Non-pigmented ciliary epithelial cell (primary cell): ENCODE data around the gene PCNX2.

ENCODE experiments used
- DNase-seq: peaks from one replicate; pipeline ENCODE4 v3.0.0-alpha.2; 2010; ENCODE audit warnings: low read depth

Gene PCNX2

DNA sequence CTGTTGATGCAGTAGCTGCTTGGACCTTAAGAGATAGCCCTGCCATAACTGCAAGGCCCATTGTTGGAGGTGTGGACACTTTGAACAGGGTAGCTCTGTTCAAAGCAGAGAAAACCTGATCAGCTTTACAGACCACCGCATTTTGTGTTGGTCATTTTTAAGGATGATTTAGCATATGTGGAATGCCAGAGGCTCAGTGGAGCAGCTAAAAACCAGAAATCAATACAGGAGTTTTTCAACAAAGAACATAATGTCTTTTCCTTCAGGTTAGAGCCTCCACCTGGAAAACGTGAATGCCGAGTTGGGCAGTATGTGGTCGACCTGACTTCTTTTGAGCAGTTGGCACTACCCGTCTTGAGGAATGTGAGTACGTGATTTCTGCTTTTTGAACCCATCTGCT, 339.4 kb downstream of the PCNX2 start:
- DNase-seq = no peak

DNA sequence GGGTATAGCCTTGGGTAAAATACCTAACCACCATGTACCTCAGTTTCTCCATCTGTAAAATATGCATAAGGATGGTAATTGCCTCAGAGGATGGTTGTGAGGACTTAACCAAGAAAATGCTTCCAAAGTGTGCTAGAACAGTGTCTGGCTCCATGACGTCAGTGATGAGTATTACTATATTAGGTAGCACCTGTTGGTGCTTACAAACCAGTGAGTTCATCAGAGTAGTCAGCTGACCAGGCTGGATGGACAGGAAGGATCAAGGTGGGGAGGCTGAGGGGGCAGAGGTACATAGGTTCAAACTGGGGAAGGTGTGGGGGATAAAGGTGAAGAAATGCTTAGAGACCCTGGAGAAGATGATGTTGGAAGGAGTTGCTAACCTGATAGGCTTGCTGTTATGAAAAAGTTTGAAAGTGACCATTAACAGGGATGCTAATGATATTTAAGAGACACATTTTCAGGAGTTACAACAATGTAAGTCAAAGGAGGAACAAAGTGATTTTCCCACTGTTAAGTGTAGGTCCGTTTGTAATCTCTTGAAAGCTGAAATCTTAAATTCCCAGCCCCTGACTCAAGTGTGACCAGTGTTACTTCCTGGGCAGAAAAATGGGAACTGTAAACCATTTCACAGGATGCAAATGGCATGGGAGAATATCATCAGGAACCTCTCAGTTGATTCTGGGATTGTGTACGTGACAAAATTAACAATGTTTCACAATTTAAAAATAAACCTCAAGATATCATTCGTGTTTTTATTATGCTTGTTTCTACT, 340.7 kb downstream of the PCNX2 start:
- no peak for DNase-seq

DNA sequence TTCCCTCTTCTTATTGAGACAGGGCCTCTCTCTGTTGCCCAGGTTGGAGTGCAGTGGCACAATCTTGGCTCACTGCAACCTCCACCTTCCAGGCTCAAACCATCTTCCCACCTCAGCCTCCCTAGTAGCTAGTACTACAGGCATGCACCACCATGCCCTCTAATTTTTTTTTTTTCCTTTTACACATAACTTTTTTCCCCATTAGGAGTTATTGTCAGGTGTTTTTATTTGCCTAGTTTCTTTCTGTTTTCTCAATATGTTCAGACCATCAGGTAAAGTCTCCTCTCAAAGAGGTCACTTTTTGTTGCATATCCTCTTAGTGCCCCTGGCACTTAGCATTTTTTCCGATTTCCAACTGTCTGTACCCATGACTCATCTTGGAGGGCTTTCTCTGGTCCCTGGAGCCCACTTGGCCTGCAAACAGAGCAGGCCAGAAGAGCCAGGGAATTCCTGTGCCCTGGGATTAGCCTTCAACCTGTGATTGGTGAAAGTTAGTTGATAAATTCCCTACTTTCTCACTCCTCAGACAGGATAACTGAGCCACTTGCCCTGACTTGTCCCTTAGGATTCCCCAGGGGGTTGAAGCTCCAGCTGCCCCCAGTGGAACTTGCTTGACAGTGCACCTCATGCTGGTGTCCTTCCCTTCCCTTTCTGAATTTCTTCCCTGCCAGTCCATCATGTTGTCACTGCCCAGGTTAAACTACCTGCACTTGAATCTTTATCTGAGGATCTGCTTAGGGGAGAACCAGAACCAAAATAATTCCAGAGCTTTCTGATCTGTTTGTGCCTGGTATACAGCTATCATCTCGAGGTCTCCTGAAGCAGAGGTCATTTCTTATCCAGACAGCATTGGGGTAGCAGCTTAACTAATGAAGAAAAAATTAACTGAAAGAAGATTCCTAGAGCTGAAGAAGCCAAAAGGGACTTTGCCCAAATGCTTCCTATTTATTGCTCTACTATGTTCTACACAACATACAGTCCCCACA, 342.7 kb downstream of the PCNX2 start:
- DNase-seq = no peak

DNA sequence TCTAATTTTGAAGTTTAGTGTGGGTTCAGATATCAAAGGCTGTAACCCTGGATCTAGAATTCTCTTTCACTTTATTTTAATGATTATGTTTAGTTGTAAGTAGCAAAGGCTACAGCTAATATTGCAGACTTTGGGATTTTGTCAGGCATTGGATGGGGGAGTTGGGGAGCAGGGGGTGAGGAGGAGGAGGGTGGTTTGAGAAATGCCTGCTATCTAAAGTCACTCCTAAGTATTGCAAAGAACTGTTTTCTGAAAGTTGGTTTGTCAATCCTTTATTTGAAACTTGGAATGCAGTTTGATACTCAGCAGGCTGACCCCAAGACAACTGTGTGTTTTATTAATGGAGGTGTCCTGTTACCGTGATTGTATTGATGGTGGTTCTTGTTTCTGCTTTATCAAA, 343.9 kb downstream of the PCNX2 start:
- no peak for DNase-seq

DNA sequence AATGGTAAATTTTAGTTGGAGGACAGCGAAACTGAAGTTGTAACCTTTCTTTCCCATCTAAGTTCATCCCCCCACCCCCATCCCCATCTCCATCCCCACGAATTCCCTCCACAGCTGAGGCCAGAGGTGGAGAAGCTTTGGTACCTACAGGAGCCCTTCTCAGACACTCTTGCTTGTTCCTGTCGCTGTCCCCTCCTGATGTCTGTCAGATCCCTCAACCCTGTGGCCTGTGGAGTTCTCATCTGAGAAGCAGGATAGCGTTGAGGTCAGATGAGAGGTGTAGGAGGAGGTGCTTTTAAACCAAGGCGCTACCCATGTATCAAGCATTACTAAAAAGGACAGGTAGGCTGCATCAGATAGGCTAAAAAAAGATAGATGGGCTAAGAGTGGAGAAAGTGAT, 344.3 kb downstream of the PCNX2 start:
- DNase-seq = no peak

DNA sequence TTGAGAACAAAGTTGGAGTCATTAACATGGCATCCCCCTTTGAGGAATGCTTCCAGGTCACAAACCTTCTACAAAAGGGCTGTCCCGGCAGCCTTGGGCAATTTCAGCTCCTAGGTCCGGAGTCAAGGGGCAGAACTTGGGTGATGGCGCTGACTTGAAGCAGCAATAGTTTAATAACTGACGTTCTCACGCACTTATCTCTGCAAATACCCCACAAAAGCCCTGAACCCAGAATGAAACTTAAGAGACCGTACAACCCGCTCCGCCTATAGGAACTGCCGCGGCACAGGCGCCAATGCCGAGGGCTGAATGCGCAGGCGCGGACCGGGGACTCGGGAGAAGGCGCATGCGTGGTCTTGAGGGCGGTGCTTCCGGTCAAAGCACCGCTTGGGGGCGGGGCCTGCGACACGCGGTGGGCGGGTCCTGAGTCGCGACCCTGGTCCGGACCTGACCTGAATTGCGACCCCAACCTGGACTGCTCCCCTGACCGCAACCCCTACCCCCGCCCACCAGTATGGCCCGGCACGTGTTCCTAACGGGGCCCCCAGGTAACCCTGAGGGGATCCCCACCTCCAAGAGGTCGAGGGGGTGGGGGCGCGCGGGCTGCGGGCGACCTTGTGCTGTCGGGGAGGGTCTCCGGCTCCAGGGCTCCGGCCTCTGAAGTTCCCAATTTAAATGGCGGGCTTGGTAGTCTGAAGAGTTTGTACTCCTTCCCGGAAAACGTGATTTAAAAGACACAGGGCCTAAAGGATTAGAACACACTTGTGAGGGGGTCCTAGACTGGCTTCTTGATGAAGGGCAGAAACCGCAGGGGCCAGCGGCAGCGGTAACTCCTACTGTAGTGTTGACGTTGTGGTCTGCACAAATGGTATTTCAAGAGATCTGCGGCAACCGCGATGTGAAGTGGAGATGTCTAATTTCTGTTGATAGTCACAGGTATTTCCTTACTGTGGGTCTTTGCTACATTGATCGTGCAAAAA, 345.0 kb downstream of the PCNX2 start, which contains the start of gene NTPCR:
Gene NTPCR (plus strand): TSS at position 415 of the 980 bp plus-strand sequence. CDS start 100 bp downstream, at position 515.
- DNase-seq = peak; percentile 69

DNA sequence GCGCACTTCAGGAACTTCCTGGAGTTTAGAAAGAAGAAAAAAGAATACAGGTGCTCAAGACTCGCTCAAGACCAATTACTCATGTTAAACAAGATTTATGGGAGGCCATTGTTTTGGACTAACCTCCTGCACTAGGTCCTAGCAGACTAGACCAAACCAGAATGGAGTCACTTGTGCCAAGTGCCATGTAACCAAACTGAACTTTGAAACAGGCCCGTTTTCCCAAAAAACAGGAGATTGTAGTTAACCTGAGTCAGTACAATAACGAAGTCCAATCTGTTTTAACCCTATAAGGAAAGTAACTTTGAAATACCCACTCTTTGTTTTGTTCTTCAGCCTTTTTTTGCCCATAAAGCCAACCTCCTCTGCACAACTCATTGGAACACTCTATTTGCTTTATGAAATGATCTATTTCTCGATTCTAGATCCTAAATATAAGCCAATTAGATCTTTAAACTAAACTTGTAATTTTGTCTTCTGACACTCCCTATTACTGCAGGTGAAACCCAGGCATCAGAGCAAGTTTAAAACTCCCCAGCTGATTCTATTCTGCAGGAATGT, 345.8 kb downstream of the PCNX2 start:
- no peak for DNase-seq

DNA sequence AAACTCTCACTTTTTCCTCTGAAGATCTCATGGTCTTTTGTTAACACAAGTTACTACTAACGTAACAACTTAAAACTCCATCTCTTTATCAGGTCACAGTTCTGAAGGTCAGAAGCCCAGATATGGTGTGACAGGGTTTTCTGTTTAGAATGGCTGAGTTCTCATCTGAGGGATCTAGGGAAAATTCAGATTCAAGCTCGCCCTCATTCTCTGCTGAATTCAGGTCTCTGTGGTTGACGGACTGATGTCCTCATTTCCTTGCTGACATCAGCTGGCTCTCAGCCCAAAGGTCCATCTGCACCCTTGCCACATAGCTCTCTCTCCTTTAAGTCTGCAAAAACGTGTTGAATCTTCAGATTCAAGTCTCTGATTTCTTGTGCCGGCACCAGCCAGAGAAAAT, 351.2 kb downstream of the PCNX2 start:
- DNase-seq = no peak

DNA sequence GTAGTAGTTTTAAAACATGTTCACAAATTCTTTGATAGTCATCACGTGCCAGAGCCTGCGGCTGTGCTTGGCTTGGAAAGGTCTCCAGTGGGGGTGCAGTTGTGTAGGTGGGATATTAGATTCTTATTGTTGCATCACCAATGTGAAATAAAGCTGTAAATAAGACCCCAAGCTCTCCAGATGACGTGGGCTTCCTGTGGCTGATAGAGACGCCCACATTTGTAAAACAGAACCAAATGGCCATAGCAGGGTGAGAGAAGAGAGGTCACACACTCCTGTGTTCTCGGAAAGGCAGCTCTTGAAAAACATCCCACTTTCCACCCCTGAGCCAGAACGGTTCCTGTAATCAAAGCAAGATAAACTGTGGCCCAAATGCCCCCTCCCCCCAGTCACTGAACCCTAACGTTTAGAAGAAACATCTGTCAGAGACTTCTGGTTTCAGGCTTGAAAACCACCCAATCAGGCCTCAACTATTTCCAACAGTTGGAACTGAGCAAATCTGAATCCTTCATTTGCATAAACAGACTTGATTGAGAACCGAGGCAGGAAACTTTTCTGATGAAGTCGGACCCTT, 351.8 kb downstream of the PCNX2 start:
- no peak for DNase-seq

DNA sequence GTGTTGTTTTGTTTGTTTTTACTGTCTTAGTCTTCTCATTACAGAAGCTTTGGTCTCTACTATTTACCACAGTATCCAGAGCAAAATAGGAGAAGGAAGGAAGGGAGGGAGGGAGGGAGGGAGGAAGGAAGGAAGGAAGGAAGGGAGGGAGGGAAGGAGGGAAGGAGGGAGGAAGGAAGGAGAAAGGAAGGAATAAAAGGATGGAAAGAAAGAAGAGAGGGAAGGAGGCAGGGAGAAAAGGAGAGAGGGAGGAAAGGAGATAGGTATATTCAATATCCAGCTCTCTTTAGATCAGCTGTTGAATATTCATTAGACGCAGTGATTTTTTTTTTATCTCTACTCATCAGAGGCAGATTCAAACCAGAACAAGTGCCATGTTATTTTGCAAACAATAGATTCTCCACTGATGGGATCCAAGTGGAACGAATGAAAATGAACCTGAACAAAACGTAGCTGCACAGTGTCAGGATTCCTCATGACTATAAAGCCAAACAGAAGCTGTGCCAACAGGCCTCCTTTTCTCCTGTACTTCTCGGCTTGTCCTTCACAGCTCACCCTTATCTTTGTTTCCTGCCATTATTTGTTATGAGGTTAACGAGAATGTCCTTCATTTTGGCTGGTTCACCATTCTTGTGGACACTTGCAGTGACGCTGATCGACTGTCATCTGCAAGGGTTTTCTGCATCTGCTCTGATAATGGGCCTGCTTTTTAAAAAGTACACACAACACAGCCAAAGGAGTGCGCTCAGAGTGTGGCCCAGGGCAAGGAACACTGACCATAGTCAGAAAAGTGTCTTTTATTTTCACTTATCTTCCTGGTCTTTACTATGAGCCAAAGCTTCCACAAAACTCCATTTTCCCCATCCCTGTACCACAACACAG, 352.9 kb downstream of the PCNX2 start:
- DNase-seq = no peak

DNA sequence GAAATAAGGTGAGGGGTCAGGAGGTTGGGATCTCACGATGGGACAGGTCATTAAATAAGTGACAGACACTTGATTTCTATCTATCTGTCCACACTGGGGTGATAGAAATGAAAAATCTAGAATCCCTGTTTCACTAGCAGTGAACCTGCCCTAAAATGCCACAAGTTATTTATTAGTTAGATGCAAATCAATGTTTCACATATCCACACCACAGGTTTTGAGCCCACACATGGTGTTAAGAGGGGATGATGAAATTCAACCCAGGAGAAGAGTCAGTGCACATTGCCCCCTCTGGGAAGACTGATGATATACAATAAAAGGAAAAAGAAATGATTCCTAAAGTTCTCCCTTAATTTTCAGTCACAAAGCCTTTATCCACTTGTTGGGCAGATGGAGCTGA, 355.3 kb downstream of the PCNX2 start:
- no peak for DNase-seq

DNA sequence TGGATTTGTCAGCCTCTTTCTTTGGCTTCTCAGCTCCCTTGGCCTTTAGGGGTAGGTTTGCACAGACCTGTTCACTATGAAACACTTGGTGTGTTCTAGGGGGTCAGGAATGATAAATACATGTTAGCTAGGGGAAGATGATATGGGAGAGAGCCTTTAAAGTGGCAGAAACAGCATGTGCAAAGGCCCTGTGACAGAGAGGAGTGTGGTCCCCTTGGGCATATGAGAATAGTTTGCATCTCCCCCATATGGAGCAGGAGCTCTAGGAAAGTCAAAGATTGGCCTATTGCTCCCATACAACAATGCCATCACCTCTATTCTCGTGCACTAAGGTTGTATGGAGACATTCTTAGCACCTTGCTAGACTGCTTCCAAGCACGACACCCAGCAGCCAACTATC, 355.8 kb downstream of the PCNX2 start:
- DNase-seq = no peak

DNA sequence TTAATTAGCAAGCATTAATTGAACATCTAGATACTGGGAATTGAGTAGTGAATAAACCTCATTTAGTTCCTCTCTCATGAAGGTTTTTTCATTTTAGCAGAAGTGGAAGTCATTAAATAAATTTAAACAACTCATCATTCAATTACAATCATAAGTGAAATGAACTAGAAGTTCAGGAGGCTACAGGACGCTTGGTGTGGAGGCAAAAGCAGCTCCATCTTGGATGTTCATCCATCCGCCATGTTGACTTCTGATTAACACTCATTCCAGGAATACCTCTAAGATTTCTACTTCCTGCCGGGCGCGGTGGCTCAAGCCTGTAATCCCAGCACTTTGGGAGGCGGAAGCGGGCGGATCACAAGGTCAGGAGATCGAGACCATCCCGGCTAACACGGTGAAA, 356.6 kb downstream of the PCNX2 start:
- DNase-seq = no peak

DNA sequence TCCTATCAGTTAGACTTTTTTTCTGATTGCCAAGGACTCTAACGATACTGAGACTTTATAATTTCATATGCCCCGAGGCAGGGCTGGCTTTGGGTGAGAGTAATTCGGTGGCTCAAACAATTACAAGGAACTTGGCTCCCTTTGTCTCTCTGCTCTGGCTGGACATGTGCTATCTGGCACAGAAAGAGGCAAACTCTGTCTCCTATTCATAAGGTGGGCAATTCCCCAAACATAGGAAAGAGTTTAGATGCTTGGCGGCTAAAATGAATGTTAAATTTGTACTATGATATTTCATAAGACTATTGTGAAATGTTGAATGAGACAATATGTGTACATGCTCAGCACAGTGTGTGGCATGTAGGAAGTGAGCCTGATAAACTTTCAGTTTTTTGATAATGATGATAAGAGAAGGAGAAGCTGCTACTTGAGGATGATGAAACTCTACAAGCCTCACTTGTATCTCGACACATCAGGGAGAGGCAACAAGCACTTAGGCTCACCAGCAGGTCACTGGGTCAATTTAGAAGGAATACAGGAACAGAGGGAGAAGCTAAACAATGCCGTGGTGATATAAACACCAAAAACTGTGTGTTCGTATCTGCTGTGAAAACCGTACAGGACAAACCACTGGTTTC, 357.7 kb downstream of the PCNX2 start:
- no peak for DNase-seq

DNA sequence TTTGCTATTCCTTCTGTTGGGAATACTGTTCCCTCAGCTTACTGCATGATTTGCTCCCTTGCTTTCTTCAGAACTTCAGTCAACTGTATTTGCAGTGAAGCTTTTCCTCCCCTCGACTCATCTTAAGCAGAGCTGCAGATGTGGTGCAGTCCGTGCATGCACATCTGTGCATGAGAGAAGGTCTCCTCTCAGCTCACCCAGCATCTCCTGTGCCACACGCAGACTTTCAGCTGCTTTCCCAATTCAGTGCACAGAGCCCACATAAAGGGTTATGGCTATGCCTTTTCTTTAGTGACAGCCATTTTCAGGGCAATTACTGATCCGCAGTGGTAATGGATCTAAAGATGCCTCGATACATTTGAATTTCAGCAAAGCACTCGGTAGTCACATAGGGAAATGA, 358.6 kb downstream of the PCNX2 start:
- DNase-seq = no peak
